ENCODE measurements around the gene ASPA. TPM values are rescaled to one million over a fixed set of nuclear protein-coding genes. Genes with fewer than 3 reads are reported as not detected.

The ASPA gene
- total and polyA plus RNA-seq, 2 experiments from 2014 or later, result 0.08 to 0.27 TPM

DNA sequence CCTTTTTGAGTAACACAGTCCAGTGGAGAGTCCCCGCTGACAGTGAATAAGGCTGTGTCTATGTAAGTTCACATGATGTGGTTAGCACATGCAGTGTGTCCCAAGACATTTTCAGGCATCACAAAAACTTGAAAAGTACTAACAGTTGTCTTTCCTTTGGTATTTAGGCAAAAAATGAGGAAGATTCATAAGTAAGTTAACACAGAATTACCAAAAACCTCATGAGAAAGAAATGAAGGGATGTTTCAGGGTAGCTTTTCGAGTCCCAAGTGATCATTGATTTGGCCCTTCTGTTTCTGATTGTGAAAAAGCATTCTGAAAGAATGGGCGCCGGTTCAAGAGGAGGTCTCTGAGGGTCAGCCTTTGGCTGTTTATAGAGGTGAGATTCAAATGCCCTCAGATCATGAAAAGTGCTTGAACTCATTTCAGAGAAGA, 529 bp upstream of the ASPA start:
- TF ChIP-seq EZH2 (IDR thresholded peaks at IDR 0.05; ENCODE audit: borderline replicate concordance) (no peak), EZH2phosphoT487 (IDR thresholded peaks at IDR 0.05; ENCODE audit: low read depth, severe bottlenecking, unreplicated experiment) (no peak)
- TF ChIP-seq, protein P1, sequence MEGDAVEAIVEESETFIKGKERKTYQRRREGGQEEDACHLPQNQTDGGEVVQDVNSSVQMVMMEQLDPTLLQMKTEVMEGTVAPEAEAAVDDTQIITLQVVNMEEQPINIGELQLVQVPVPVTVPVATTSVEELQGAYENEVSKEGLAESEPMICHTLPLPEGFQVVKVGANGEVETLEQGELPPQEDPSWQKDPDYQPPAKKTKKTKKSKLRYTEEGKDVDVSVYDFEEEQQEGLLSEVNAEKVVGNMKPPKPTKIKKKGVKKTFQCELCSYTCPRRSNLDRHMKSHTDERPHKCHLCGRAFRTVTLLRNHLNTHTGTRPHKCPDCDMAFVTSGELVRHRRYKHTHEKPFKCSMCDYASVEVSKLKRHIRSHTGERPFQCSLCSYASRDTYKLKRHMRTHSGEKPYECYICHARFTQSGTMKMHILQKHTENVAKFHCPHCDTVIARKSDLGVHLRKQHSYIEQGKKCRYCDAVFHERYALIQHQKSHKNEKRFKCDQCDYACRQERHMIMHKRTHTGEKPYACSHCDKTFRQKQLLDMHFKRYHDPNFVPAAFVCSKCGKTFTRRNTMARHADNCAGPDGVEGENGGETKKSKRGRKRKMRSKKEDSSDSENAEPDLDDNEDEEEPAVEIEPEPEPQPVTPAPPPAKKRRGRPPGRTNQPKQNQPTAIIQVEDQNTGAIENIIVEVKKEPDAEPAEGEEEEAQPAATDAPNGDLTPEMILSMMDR (IDR thresholded peaks at IDR 0.05; ENCODE audit: poor library complexity), result no peak
- Histone ChIP-seq H3K9me2 (replicated peaks; ENCODE audit: insufficient read depth) (no peaks in the 10 kb centered on the region), H3K79me2 (no peaks in the 10 kb centered on the region), H3K4me1 (ENCODE audit: insufficient read depth) (peaks cover 20% of the 10 kb centered on the region), H3K4me3 (no peak overlapping the region), H3K27ac (peak overlapping the region; percentile 75), H4K20me1 (ENCODE audit: insufficient read depth, poor library complexity, severe bottlenecking) (no peaks in the 10 kb centered on the region), H3K4me2 (peak overlapping the region; percentile 17), H3K27me3 (no peaks in the 10 kb centered on the region), H3K36me3 (replicated peaks; ENCODE audit: insufficient read depth, low read depth) (no peaks in the 10 kb centered on the region), H3K9me3 (ENCODE audit: low read depth) (no peaks in the 10 kb centered on the region), H2AFZ (no peak overlapping the region)
- 87% methylated on average over 4 of the region's 4 CpGs for WGBS (ENCODE audit: low lambda C conversion rate, missing lambda C conversion rate)
- DNase-seq (ENCODE audit: low spot score), result no peak

- WGBS (ENCODE audit: low lambda C conversion rate, missing lambda C conversion rate), result 70% methylated on average over 3 of the region's 3 CpGs
- TF ChIP-seq EZH2phosphoT487 (IDR thresholded peaks at IDR 0.05; ENCODE audit: low read depth, severe bottlenecking, unreplicated experiment) (no peak), EZH2 (IDR thresholded peaks at IDR 0.05; ENCODE audit: borderline replicate concordance) (no peak)
- TF ChIP-seq, protein P1 (IDR thresholded peaks at IDR 0.05; ENCODE audit: poor library complexity), result no peak
- H2AFZ ChIP-seq, result no peak overlapping the region
These were observed 4.2 kb downstream of the ASPA start for GRCh38 chr17:3479988-3480387.

GRCh38 chr17:3482852-3483251, 7.1 kb downstream of the ASPA start:
- H3K4me3 ChIP-seq, result no peak overlapping the region
- DNase-seq (ENCODE audit: low spot score), result no peak
- WGBS (ENCODE audit: low lambda C conversion rate, missing lambda C conversion rate), result 47% methylated on average over 3 of the region's 3 CpGs
- no peak overlapping the region for H3K27ac ChIP-seq
- no peaks in the 10 kb centered on the region for H3K27me3 ChIP-seq
- H3K79me2 ChIP-seq, result no peaks in the 10 kb centered on the region
- H3K4me1 ChIP-seq (ENCODE audit: insufficient read depth), result no peaks in the 10 kb centered on the region
- no peak for TF ChIP-seq EZH2 (IDR thresholded peaks at IDR 0.05; ENCODE audit: borderline replicate concordance)
- TF ChIP-seq EZH2phosphoT487 (IDR thresholded peaks at IDR 0.05; ENCODE audit: low read depth, severe bottlenecking, unreplicated experiment), result no peak
- TF ChIP-seq, protein P1 (IDR thresholded peaks at IDR 0.05; ENCODE audit: poor library complexity), result no peak
- H4K20me1 ChIP-seq (ENCODE audit: insufficient read depth, poor library complexity, severe bottlenecking), result no peaks in the 10 kb centered on the region
- no peak overlapping the region for H3K4me2 ChIP-seq
- H2AFZ ChIP-seq, result no peak overlapping the region
- no peaks in the 10 kb centered on the region for H3K9me2 ChIP-seq (replicated peaks; ENCODE audit: insufficient read depth)
- H3K36me3 ChIP-seq (replicated peaks; ENCODE audit: insufficient read depth, low read depth), result no peaks in the 10 kb centered on the region
- no peaks in the 10 kb centered on the region for H3K9me3 ChIP-seq (ENCODE audit: low read depth)

More at GRCh38 chr17:3479988-3480387, 4.2 kb downstream of the ASPA start:
- DNase-seq (ENCODE audit: low spot score), result no peak
- Histone ChIP-seq H3K4me3 (no peak overlapping the region), H4K20me1 (ENCODE audit: insufficient read depth, poor library complexity, severe bottlenecking) (no peaks in the 10 kb centered on the region), H3K4me2 (no peak overlapping the region), H3K79me2 (no peaks in the 10 kb centered on the region), H3K9me2 (replicated peaks; ENCODE audit: insufficient read depth) (no peaks in the 10 kb centered on the region), H3K9me3 (ENCODE audit: low read depth) (no peaks in the 10 kb centered on the region), H3K27ac (no peak overlapping the region), H3K4me1 (ENCODE audit: insufficient read depth) (peaks cover 9% of the 10 kb centered on the region), H3K27me3 (no peaks in the 10 kb centered on the region), H3K36me3 (replicated peaks; ENCODE audit: insufficient read depth, low read depth) (no peaks in the 10 kb centered on the region)
